Measurements from ENCODE around the gene SERINC2. TPM values are rescaled to one million over a fixed set of nuclear protein-coding genes. Genes with fewer than 3 reads are reported as not detected.

The SERINC2 gene
- total RNA-seq, 1 donor: 10.9 TPM

- Histone ChIP-seq H3K4me1 (ENCODE audit: insufficient read depth, low read length) (peaks cover 27% of the 10 kb centered on the region), H3K27ac (ENCODE audit: low read depth, low read length) (no peak overlapping the region), H3K9me3 (ENCODE audit: low read depth, low read length) (no peaks in the 10 kb centered on the region), H3K4me2 (ENCODE audit: insufficient read depth, low read length) (peak overlapping the region; percentile 78), H2AFZ (ENCODE audit: low read length) (peak overlapping the region; percentile 97), H3K79me2 (ENCODE audit: insufficient read depth, low read length) (no peaks in the 10 kb centered on the region), H3K27me3 (ENCODE audit: insufficient read depth, low read length) (no peaks in the 10 kb centered on the region), H3K4me3 (ENCODE audit: insufficient read depth, low read length) (peak overlapping the region; percentile 62), H4K20me1 (ENCODE audit: insufficient read depth, low read length) (no peaks in the 10 kb centered on the region), H3K36me3 (ENCODE audit: insufficient read depth, low read length) (no peaks in the 10 kb centered on the region)
- peak; percentile 86 for TF ChIP-seq CTCF (IDR thresholded peaks at IDR 0.05; ENCODE audit: extremely low read depth, low read depth, low read length)
- DNase-seq (ENCODE audit: insufficient read length, low spot score, missing footprints): peak; percentile 95
Observed at GRCh38 chr1:31394584-31395193, 18.3 kb upstream of the SERINC2 start.

- Histone ChIP-seq H3K79me2 (ENCODE audit: insufficient read depth, low read length) (no peaks in the 10 kb centered on the region), H3K4me2 (ENCODE audit: insufficient read depth, low read length) (peak overlapping the region; percentile 7), H3K27me3 (ENCODE audit: insufficient read depth, low read length) (no peaks in the 10 kb centered on the region), H4K20me1 (ENCODE audit: insufficient read depth, low read length) (no peaks in the 10 kb centered on the region), H3K36me3 (ENCODE audit: insufficient read depth, low read length) (no peaks in the 10 kb centered on the region), H3K4me1 (ENCODE audit: insufficient read depth, low read length) (peaks cover 38% of the 10 kb centered on the region), H3K9me3 (ENCODE audit: low read depth, low read length) (no peaks in the 10 kb centered on the region), H3K27ac (ENCODE audit: low read depth, low read length) (peak overlapping the region; percentile 32), H3K4me3 (ENCODE audit: insufficient read depth, low read length) (no peak overlapping the region), H2AFZ (ENCODE audit: low read length) (no peak overlapping the region)
- peak; percentile 91 for DNase-seq (ENCODE audit: insufficient read length, low spot score, missing footprints)
- TF ChIP-seq CTCF (IDR thresholded peaks at IDR 0.05; ENCODE audit: extremely low read depth, low read depth, low read length): peak; percentile 62
Observed at GRCh38 chr1:31396633-31397351, 16.2 kb upstream of the SERINC2 start.

GRCh38 chr1:31397360-31398095 is 15.5 kb upstream of the SERINC2 start:
- no peaks in the 10 kb centered on the region for H3K79me2 ChIP-seq (ENCODE audit: insufficient read depth, low read length)
- H3K4me1 ChIP-seq (ENCODE audit: insufficient read depth, low read length): peaks cover 38% of the 10 kb centered on the region
- H2AFZ ChIP-seq (ENCODE audit: low read length): no peak overlapping the region
- peak overlapping the region; percentile 7 for H3K4me2 ChIP-seq (ENCODE audit: insufficient read depth, low read length)
- H3K36me3 ChIP-seq (ENCODE audit: insufficient read depth, low read length): no peaks in the 10 kb centered on the region
- H3K27me3 ChIP-seq (ENCODE audit: insufficient read depth, low read length): no peaks in the 10 kb centered on the region
- H3K4me3 ChIP-seq (ENCODE audit: insufficient read depth, low read length): no peak overlapping the region
- peak overlapping the region; percentile 32 for H3K27ac ChIP-seq (ENCODE audit: low read depth, low read length)
- no peaks in the 10 kb centered on the region for H4K20me1 ChIP-seq (ENCODE audit: insufficient read depth, low read length)
- no peaks in the 10 kb centered on the region for H3K9me3 ChIP-seq (ENCODE audit: low read depth, low read length)
- peak; percentile 69 for DNase-seq (ENCODE audit: insufficient read length, low spot score, missing footprints)
- no peak for TF ChIP-seq CTCF (IDR thresholded peaks at IDR 0.05; ENCODE audit: extremely low read depth, low read depth, low read length)

GRCh38 chr1:31398246-31398645 is 14.8 kb upstream of the SERINC2 start:
- no peaks in the 10 kb centered on the region for H3K27me3 ChIP-seq (ENCODE audit: insufficient read depth, low read length)
- H3K4me1 ChIP-seq (ENCODE audit: insufficient read depth, low read length): peaks cover 38% of the 10 kb centered on the region
- H3K79me2 ChIP-seq (ENCODE audit: insufficient read depth, low read length): no peaks in the 10 kb centered on the region
- H3K36me3 ChIP-seq (ENCODE audit: insufficient read depth, low read length): no peaks in the 10 kb centered on the region
- no peak overlapping the region for H2AFZ ChIP-seq (ENCODE audit: low read length)
- no peak overlapping the region for H3K4me3 ChIP-seq (ENCODE audit: insufficient read depth, low read length)
- peak overlapping the region; percentile 32 for H3K27ac ChIP-seq (ENCODE audit: low read depth, low read length)
- H3K9me3 ChIP-seq (ENCODE audit: low read depth, low read length): no peaks in the 10 kb centered on the region
- no peaks in the 10 kb centered on the region for H4K20me1 ChIP-seq (ENCODE audit: insufficient read depth, low read length)
- peak; percentile 77 for DNase-seq (ENCODE audit: insufficient read length, low spot score, missing footprints)
- TF ChIP-seq CTCF (IDR thresholded peaks at IDR 0.05; ENCODE audit: extremely low read depth, low read depth, low read length): no peak
- H3K4me2 ChIP-seq (ENCODE audit: insufficient read depth, low read length): no peak overlapping the region
